Heart left ventricle (tissue), 13 donors: ENCODE results near the gene RGS12.

Source experiments
- CTCF ChIP-seq, 12 donors: fragments of 200-600 bp; sonication (generic) in 4 of 12; IDR thresholded peaks; one replicate each; pipeline versions ENCODE4 v1.5.0 to v1.8.0; 2018 to 2022; ENCODE audit warnings: antibody characterized with exemption in 12 of 12, mild to moderate bottlenecking in 5 of 12
- POLR2A ChIP-seq, 2 donors: fragments of 450-650 bp; IDR thresholded peaks; one replicate each; pipeline ENCODE4 v1.6.1; 2017; ENCODE audit warnings: antibody characterized with exemption in 2 of 2, mild to moderate bottlenecking in 2 of 2, moderate library complexity in 2 of 2
- donor health status: ischemic (EF 13 %, LVEDD 7.1; RV severe dilation, severe dysfunction).
- donor health status: DM: no; HTN: yes; CAD: no.
- donor health status: DM: no; HTN: no; CAD: no.
- donor health status: ischemic (EF 25% LVEDD 6.9; RV normal size, moderate dysfunction).
- donor health status: ischemic (EF 25% LVEDD 5.7; RV mildly dilated, moderate dysfunction).
- donor health status: ischemic (EF 35%, LVEDD 5.7; RV mildly dilated, moderate dysfunction).
- donor health status: nonischemic (EF 11% LVEDD 7.7; RV severe dilation, severe dysfunction).
- donor health status: DM: yes; HTN: yes; CAD: no.
- donor health status: PGD.
- donor health status: ischemic (EF 29% LVEDD 5.4; RV normal size, mild dysfunction).
- donor health status: nonischemic (EF 23%, LVEDD 6.1; RV moderate dilation, normal function).

- TF ChIP-seq CTCF (IDR thresholded peaks at IDR 0.05) (no peak), POLR2A (IDR thresholded peaks at IDR 0.05) (no peak)
Observed at GRCh38 chr4:3338976-3339531, 46.2 kb downstream of the RGS12 start.
